ENCODE results near the gene TBXA2R.
"Not testable (repeated sequence)": the region's sequence is repeated elsewhere in the genome, so short reads cannot be mapped to it uniquely, and the experiment has no call there.

The TBXA2R gene

GRCh38 chr19:3606690-3607289 lies at the start of gene TBXA2R:
Gene TBXA2R, minus strand, starts transcription at chr19:3606875. Its CDS starts 6,241 bp downstream, at chr19:3600634.
- peak; percentile 90 for DNase-seq (ENCODE audit: low spot score)

GRCh38 chr19:3656073-3656746 lies 49.5 kb upstream of the TBXA2R start:
- DNase-seq (ENCODE audit: low spot score) = no peak

DNA sequence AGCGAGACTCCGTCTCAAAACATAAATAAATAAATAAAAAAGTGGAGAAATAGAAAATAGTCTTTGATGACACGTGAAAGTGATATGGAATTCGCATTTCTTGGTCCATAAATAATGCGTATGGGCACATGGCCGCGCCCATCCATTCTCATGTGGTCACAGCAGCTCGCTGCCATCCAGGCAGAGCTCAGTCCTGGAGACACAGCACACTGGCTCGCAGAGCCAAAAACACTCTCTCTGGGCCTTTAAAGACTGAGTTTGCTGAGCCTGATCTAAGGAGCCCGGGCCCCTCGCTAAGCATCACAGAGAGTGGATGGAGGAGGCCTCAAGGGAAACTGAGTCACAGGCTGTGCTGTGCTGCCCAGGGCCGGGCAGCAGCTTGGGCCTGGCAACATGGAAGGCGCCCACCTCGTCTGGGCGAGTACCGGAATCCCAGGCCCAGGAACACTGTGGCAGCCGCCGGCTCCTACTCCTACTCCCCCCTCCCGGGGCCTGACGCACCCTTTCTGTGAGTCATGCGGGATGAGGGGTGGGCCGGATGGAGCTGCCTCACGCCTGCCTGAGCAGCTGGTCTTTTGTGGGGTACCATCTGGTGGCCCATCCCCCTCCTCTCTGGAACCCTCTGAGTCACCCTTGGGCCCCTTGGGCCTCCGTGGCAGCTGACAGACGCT lies 48.9 kb upstream of the TBXA2R start:
- DNase-seq (ENCODE audit: low spot score) = peak; percentile 91

DNA sequence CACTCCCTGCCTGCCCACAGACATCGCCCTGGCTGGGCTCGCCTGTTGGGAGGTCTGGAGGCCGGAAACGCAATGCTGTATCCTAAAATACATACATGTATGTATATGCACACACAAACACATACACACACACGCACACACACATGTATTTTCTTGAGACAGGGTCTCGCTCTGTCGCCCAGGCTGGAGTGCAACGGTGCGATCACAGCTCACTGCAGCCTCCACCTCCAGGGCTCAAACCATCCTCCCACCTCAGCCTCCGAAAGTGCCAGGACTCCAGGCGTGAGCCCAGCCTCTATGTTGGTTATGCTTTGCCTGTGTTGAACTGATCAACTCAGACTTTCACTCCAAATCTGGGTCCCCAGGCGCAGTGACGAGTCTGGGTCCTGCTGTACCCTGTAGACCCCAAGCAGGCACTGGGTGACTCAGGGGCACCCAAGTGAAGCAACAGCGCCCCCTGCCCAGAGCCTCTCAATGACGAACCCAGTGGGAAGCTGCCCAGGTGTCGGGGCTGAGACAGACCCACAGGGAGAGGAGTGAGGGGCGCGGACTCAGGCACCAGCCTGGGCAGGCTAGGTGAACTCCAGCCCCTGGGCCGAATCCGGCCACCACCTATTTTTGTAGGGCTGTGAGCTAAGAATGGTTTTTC lies 47.3 kb upstream of the TBXA2R start:
- no peak for DNase-seq (ENCODE audit: low spot score)

DNA sequence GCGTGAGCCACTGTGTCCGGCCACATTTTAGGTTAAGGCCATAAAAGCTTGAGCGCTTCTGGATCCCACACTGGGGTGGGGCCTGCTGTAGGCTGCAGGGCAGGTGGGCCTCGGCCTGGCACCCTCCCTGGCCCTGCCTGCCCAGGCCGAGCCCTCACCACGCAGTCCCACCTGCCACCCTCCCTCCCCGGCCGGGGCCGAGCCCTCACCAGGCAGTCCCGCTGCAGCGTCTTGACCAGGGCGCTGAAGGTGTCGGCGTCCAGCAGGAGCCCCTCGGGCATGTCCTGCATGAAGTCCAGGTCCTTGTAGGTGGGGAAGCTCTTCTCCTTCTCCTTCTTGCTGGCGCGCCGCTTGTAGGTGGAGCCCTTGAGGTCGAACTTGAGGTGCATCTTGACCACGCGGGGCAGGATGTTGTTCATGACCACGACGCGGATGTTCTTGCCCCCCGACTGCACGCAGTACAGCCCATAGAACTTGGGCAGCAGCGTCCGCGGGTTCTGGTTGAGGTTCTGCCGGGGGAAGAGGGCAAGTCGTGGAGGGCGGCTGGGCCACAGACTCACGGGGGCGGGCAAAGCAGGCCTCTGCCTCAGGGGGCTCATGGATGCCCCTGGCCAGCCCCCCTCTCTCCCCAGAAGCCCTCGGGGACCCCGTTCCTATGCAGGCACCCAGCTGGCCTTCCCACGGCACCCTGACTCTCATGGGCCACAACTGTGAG lies 46.6 kb upstream of the TBXA2R start:
- no peak for DNase-seq (ENCODE audit: low spot score)

DNA sequence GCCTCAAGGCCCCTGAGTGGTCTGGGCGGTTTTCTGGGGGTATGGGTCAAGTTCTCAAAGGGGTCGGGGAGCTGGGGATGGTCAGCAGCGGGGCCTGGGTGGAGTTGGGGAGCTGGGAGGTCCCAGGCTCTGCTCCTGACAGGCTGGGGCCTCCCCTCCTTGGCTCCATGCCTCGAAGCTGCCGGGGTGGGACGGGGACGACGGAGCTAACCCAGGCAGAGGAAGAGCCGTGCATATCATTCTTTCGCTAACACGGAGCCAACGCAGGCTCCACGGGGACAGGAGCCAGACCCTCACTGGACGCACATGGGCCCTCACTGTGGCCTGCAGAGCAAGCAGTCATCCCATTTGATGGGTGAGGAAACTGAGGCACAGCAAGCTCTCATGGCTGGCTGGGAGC lies 45.7 kb upstream of the TBXA2R start:
- no peak for DNase-seq (ENCODE audit: low spot score)

- DNase-seq (ENCODE audit: low spot score) = no peak
Observed at GRCh38 chr19:3651684-3652083, 45.0 kb upstream of the TBXA2R start.

- no peak for DNase-seq (ENCODE audit: low spot score)
Observed at GRCh38 chr19:3649888-3650287, 43.2 kb upstream of the TBXA2R start.

GRCh38 chr19:3648037-3648905 lies 41.6 kb upstream of the TBXA2R start:
- no peak for DNase-seq (ENCODE audit: low spot score)

DNA sequence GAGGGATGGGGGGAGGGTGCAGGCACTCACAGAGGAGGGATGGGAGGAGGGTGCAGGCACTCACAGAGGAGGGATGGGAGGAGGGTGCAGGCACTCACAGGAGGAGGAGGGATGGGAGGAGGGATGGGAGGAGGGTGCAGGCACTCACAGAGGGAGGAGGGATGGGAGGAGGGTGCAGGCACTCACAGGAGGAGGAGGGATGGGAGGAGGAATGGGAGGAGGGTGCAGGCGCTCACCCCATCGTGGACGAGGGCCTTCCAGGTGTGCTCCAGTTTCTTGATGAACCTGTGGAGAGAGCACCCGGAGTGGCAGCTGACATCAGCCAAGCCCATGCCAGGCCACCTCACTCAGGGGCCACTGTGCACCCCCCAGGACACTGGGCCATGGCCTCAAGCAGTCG lies 40.4 kb upstream of the TBXA2R start:
- not testable (repeated sequence) for DNase-seq (ENCODE audit: low spot score)

GRCh38 chr19:3646336-3647092 lies 39.8 kb upstream of the TBXA2R start:
- DNase-seq (ENCODE audit: low spot score) = no peak

DNA sequence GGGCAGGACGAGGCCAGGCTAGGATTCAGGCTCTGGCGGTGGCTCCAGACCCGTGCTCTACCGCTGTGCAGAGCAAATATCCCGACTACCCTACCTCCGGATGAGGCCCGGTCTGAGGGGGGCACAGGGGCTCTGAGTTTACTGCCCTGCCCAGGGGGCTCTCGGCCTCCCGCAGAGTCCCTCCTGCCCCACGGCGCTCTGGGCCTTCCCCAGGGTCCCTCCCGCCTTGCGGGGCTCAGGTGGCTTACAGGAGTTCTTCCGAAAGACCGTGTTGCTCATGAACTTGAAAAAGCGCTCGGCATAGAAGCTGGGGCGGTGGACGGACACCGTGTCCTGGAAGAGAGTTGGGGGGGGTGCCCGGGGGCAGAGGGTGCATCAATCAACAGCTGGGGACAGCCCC lies 39.1 kb upstream of the TBXA2R start:
- no peak for DNase-seq (ENCODE audit: low spot score)

- no peak for DNase-seq (ENCODE audit: low spot score)
Observed at GRCh38 chr19:3645067-3645396, 38.4 kb upstream of the TBXA2R start.

DNA sequence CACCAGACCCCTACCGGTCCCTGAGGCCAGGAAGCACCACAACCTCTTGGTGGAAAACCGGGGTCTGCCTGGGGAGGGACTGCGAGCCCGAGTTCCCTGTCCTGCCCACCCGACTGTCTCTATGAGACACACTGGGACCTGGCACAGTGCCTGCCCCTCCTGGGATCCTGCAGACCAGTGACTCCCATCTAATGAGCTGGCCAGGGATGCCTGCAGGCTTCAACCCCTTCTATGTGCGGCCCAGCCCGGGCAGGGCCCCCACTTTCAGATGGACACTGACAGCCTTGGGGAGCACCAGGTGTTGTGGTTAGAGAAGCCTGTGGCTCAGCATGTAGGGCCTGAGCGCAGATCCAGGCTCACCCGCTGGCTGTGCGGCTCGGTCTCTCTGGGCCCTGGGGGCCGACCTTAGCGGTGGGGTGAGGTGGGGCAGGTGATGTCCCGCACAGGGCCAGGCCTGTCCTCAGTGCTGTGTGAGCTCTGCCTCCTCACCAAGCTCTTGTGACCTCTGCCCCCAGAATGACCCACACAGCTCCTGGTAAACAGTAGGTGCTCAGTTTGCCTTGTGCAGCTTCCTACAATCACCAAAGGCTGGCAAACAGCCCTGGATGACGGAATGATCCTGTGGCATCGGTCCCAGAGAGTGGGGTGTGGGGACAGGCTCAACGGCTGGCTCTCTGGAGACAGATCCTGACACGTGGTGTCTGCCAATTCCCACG lies 37.8 kb upstream of the TBXA2R start:
- no peak for DNase-seq (ENCODE audit: low spot score)

- DNase-seq (ENCODE audit: low spot score) = no peak
Observed at GRCh38 chr19:3643674-3644313, 37.1 kb upstream of the TBXA2R start.

GRCh38 chr19:3642987-3643673 lies 36.5 kb upstream of the TBXA2R start:
- DNase-seq (ENCODE audit: low spot score) = no peak

GRCh38 chr19:3642296-3642695 lies 35.6 kb upstream of the TBXA2R start:
- no peak for DNase-seq (ENCODE audit: low spot score)

DNA sequence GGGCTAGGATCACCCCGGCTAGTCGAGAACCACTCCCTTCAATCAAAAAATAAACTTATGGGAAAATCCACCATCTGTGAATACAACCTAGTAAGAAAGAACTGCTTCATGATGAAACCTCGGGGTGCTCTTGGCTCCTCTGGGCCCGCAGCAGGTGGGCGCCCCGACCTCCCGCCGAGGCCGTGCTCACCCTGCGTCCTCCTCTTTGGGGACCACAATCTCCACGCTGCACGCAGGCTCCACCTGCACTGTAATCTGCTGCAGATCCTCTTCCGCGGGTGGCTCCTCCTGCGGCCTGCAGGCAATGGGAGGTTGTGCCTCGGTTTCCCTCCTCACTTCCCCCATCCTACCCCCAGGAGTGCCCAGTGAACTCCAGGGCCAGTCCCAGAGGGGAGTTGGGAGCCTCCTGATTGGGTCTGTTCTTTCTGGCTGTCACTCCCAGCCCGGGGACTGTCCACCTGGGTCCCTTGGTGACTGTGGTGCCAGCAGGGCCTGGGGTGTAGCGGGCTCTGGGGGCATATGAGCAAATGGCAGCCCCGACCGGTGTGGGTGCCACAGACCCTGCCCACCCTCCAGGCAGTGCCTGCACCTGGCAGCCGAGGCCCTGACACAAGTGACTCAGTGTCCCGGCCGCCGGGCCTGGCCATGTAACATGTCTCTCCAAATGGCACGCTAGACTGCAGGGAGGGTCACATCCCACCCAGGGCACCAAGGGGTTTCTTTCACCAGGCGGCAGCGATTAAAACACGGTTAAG lies 35.0 kb upstream of the TBXA2R start:
- DNase-seq (ENCODE audit: low spot score) = no peak
